ENCODE data around the gene XXYLT1. TPM values are rescaled to one million over a fixed set of nuclear protein-coding genes. Genes with fewer than 3 reads are reported as not detected.

XXYLT1 gene
- total and polyA plus RNA-seq, 10 of the 15 experiments (the other 5 are each of a cell fraction or from before 2014, with no cell fraction given) = 1.2 to 14.2 (median 9.3) TPM

DNA sequence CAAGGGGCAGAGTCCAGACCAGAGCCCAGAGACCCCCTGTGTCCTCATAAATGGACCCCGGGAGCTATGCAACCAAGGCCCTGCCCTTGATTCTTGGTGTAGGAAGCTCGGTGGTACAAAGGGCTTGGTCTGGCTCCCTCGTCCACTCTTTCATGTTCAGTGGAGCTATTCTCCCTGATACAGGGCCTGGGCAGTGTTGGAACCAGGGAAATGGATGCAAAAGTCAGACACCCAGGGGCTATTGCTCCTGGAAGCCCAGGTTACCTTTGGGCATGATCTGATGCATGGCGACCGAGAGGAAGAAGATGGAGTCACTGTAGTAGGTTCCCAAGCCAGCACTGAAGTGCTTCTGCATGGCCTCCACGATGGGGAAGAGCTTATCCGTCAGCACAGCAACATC lies 44.5 kb downstream of the XXYLT1 start:
- ChIA-PET POLR2A (no interaction called here), RAD21 (ENCODE audit: unreplicated experiment) (interaction anchor here (1.1 to 1.6 kb wide), 3 partner anchors 15 to 73 kb away, joined by 3 to 9 read pairs (median 4); no protein-coding TSS in a partner anchor), CTCF (interaction anchor here (0.8 to 1.3 kb wide), 4 partner anchors 21 to 234 kb away, joined by 3 to 6 read pairs (median 4); no protein-coding TSS in a partner anchor), SMC1A (ENCODE audit: uncharacterized antibody, unreplicated experiment) (interaction anchor here (1.0 to 1.8 kb wide), 2 partner anchors 21 to 97 kb away, joined by 4 to 5 read pairs; no protein-coding TSS in a partner anchor)
- H3K4me2 ChIP-seq (ENCODE audit: control insufficient read depth, insufficient read depth) = no peak overlapping the region
- no peak overlapping the region for H3K9ac ChIP-seq (ENCODE audit: control insufficient read depth, insufficient read depth, low read length)
- H3K27me3 ChIP-seq (replicated peaks in 1 of 2; ENCODE audit: control insufficient read depth in 2 of 2, insufficient read depth in 2 of 2, low read length in 1 of 2) = no peaks in the 10 kb centered on the region
- no peaks in the 10 kb centered on the region for H3K36me3 ChIP-seq (ENCODE audit: control insufficient read depth in 2 of 2, insufficient read depth in 2 of 2, low read length in 1 of 2)
- no peak overlapping the region for H3K4me3 ChIP-seq
- no peak overlapping the region for H3K27ac ChIP-seq (ENCODE audit: control insufficient read depth, insufficient read depth)
- no peak for TF ChIP-seq STAT1 (conservative IDR thresholded peaks at IDR 0.05)
- TF ChIP-seq EZH2 (IDR thresholded peaks at IDR 0.05; ENCODE audit: borderline replicate concordance, control insufficient read depth, low read depth, low read length) = no peak
- TF ChIP-seq ASH2L (IDR thresholded peaks at IDR 0.05; ENCODE audit: borderline replicate concordance, low read depth) = no peak
- TF ChIP-seq, protein P1, sequence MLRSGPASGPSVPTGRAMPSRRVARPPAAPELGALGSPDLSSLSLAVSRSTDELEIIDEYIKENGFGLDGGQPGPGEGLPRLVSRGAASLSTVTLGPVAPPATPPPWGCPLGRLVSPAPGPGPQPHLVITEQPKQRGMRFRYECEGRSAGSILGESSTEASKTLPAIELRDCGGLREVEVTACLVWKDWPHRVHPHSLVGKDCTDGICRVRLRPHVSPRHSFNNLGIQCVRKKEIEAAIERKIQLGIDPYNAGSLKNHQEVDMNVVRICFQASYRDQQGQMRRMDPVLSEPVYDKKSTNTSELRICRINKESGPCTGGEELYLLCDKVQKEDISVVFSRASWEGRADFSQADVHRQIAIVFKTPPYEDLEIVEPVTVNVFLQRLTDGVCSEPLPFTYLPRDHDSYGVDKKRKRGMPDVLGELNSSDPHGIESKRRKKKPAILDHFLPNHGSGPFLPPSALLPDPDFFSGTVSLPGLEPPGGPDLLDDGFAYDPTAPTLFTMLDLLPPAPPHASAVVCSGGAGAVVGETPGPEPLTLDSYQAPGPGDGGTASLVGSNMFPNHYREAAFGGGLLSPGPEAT (IDR thresholded peaks at IDR 0.05; ENCODE audit: low read depth) = no peak
- no peak for TF ChIP-seq PML (IDR thresholded peaks at IDR 0.05; ENCODE audit: low read length)
- TF ChIP-seq ETV6 (conservative IDR thresholded peaks at IDR 0.05 in 1 of 2, IDR thresholded peaks at IDR 0.05 in 1 of 2; ENCODE audit: borderline replicate concordance in 1 of 2, low read depth in 1 of 2) = no peak
- TF ChIP-seq MEF2A (IDR thresholded peaks at IDR 0.05; ENCODE audit: insufficient read depth, low read depth, low read length) = no peak
- TF ChIP-seq, protein P2, sequence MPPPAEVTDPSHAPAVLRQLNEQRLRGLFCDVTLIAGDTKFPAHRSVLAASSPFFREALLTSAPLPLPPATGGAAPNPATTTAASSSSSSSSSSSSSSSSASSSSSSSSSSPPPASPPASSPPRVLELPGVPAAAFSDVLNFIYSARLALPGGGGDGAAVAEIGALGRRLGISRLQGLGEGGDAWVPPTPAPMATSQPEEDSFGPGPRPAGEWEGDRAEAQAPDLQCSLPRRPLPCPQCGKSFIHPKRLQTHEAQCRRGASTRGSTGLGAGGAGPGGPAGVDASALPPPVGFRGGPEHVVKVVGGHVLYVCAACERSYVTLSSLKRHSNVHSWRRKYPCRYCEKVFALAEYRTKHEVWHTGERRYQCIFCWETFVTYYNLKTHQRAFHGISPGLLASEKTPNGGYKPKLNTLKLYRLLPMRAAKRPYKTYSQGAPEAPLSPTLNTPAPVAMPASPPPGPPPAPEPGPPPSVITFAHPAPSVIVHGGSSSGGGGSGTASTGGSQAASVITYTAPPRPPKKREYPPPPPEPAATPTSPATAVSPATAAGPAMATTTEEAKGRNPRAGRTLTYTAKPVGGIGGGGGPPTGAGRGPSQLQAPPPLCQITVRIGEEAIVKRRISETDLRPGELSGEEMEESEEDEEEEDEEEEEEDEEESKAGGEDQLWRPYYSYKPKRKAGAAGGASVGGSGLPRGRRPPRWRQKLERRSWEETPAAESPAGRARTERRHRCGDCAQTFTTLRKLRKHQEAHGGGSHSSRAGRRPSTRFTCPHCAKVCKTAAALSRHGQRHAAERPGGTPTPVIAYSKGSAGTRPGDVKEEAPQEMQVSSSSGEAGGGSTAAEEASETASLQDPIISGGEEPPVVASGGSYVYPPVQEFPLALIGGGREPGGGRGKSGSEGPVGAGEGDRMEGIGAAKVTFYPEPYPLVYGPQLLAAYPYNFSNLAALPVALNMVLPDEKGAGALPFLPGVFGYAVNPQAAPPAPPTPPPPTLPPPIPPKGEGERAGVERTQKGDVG (CRISPR knock-in tag; IDR thresholded peaks at IDR 0.05) = no peak
- DNase-seq (ENCODE audit: low read depth, low spot score) (no peak), ATAC-seq (no peak), FAIRE-seq (no peak)
- no peaks in the 10 kb centered on the region for H3K9me3 ChIP-seq (replicated peaks; ENCODE audit: control insufficient read depth, insufficient read depth, low read length)
- no peaks in the 10 kb centered on the region for H4K20me1 ChIP-seq (ENCODE audit: control insufficient read depth, insufficient read depth)
- WGBS (ENCODE audit: insufficient coverage, insufficient replicate concordance, low lambda C conversion rate, missing lambda C conversion rate) = 89% methylated on average over 7 of the region's 7 CpGs
- intact Hi-C loops (cut with micrococcal nuclease; ENCODE audit: unreplicated experiment) = no loop called here
- H3K4me1 ChIP-seq (ENCODE audit: control insufficient read depth, insufficient read depth, low read length) = no peaks in the 10 kb centered on the region
- in situ Hi-C loops (cut with MboI) = no loop called here
- no peak overlapping the region for H2AFZ ChIP-seq (ENCODE audit: control insufficient read depth, low read depth, low read length)
- H3K79me2 ChIP-seq (ENCODE audit: control insufficient read depth, insufficient read depth, low read length) = no peaks in the 10 kb centered on the region
- no TSS peak for BruUV-seq (replicated peaks)
